ENCODE data around the gene MRPL50.

The MRPL50 gene

DNA sequence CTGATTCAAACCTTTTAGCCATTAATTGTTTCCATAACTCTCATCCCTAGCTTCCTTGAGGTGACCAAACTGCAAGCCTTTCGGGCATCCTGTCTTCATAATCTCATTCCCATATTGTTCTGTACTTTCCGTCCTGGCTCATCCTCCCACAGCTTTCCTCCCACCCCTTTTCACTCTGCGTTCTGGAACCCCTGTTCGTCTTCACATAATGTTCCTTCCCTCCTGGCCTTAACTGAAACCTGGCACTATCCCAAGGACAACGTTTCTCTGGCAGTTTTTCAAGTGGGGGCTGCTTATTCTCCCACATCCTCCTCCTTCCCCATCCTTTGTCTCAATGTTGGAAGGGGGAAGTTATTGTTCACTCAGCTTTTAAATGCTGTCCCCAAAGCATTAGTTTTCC is 1.7 kb upstream of the MRPL50 start:
- no CpG with 5 or more reads among the region's 5 CpGs for WGBS, 2 donors (ENCODE audit: extremely low coverage in 2 of 2, insufficient read length in 2 of 2, insufficient replicate concordance in 1 of 2)
- Histone ChIP-seq H3K9ac (ENCODE audit: low read depth, low read length, poor library complexity) (peak overlapping the region; percentile 78), H2AFZ (ENCODE audit: low read length) (no peak overlapping the region), H3K4me2 (ENCODE audit: insufficient read depth, low read length, poor library complexity, severe bottlenecking) (no peak overlapping the region), H3K23ac (ENCODE audit: low read depth, low read length, poor library complexity) (no peak overlapping the region), H3K4me3 (ENCODE audit: low read length in 2 of 2) (peak overlapping the region in 1 of 2 donors; percentile 79), H4K91ac (ENCODE audit: low read depth, low read length, poor library complexity) (no peak overlapping the region), H2BK12ac (ENCODE audit: low read length) (no peak overlapping the region), H3K4ac (ENCODE audit: low read length) (no peak overlapping the region), H3K14ac (ENCODE audit: low read length) (no peak overlapping the region), H2BK5ac (ENCODE audit: low read length) (no peak overlapping the region), H4K8ac (ENCODE audit: low read depth, low read length) (no peak overlapping the region), H3K27ac (replicated peaks; ENCODE audit: low read length) (no peak overlapping the region), H3K27me3 (ENCODE audit: control insufficient read depth in 3 of 3, insufficient read depth in 3 of 3, low read depth in 1 of 3, low read length in 3 of 3) (no peaks in the 10 kb centered on the region), H2BK15ac (ENCODE audit: low read length) (no peak overlapping the region), H3K9me3 (replicated peaks in 1 of 2; ENCODE audit: control insufficient read depth in 2 of 2, insufficient read depth in 1 of 2, low read depth in 1 of 2, low read length in 2 of 2) (peaks cover 9 to 63% of the 10 kb centered on the region in 2 donors), H3K4me1 (ENCODE audit: control insufficient read depth in 2 of 2, insufficient read depth in 1 of 2, low read depth in 1 of 2, low read length in 2 of 2) (peaks cover 3 to 4% of the 10 kb centered on the region in 2 donors), H2BK120ac (ENCODE audit: low read depth, low read length) (no peak overlapping the region), H3K18ac (ENCODE audit: low read length) (no peak overlapping the region), H3K79me1 (ENCODE audit: low read depth, low read length) (peaks cover 10% of the 10 kb centered on the region), H3K36me3 (replicated peaks in 1 of 2; ENCODE audit: control insufficient read depth in 2 of 2, insufficient read depth in 2 of 2, low read length in 2 of 2) (peaks cover 18 to 73% of the 10 kb centered on the region in 2 donors), H2AK5ac (ENCODE audit: low read depth, low read length) (no peak overlapping the region)
- no peak for DNase-seq (ENCODE audit: low spot score)

DNA sequence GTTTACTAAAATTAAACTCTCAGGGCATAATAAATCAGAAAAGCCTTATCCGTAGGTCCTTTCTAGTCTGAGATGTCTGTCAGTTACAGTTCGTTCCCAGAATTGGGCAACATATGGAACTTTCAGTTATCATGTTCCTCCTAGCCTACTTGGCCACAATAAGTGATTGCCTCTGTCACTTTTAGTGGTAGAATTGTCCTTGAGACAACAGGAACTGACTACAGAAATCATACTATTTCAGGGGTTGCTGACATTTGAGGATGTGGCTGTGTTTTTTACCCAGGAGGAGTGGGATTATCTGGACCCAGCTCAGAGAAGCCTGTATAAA is 1.2 kb upstream of the MRPL50 start:
- Histone ChIP-seq H2BK15ac (ENCODE audit: low read length) (no peak overlapping the region), H3K9me3 (replicated peaks in 1 of 2; ENCODE audit: control insufficient read depth in 2 of 2, insufficient read depth in 1 of 2, low read depth in 1 of 2, low read length in 2 of 2) (peaks cover 9 to 63% of the 10 kb centered on the region in 2 donors), H3K4me3 (ENCODE audit: low read length in 2 of 2) (peak overlapping the region; percentile 79 to 92), H3K79me1 (ENCODE audit: low read depth, low read length) (peaks cover 10% of the 10 kb centered on the region), H4K8ac (ENCODE audit: low read depth, low read length) (no peak overlapping the region), H2BK12ac (ENCODE audit: low read length) (no peak overlapping the region), H2AK5ac (ENCODE audit: low read depth, low read length) (no peak overlapping the region), H3K4ac (ENCODE audit: low read length) (no peak overlapping the region), H3K27ac (replicated peaks; ENCODE audit: low read length) (no peak overlapping the region), H3K9ac (ENCODE audit: low read depth, low read length, poor library complexity) (no peak overlapping the region), H4K91ac (ENCODE audit: low read depth, low read length, poor library complexity) (no peak overlapping the region), H2BK5ac (ENCODE audit: low read length) (no peak overlapping the region), H2AFZ (ENCODE audit: low read length) (no peak overlapping the region), H3K14ac (ENCODE audit: low read length) (no peak overlapping the region), H3K18ac (ENCODE audit: low read length) (no peak overlapping the region), H3K23ac (ENCODE audit: low read depth, low read length, poor library complexity) (no peak overlapping the region), H3K4me2 (ENCODE audit: insufficient read depth, low read length, poor library complexity, severe bottlenecking) (peak overlapping the region; percentile 83), H3K27me3 (ENCODE audit: control insufficient read depth in 3 of 3, insufficient read depth in 3 of 3, low read depth in 1 of 3, low read length in 3 of 3) (no peaks in the 10 kb centered on the region), H2BK120ac (ENCODE audit: low read depth, low read length) (no peak overlapping the region), H3K36me3 (replicated peaks in 1 of 2; ENCODE audit: control insufficient read depth in 2 of 2, insufficient read depth in 2 of 2, low read length in 2 of 2) (peaks cover 18 to 73% of the 10 kb centered on the region in 2 donors), H3K4me1 (ENCODE audit: control insufficient read depth in 2 of 2, insufficient read depth in 1 of 2, low read depth in 1 of 2, low read length in 2 of 2) (peaks cover 3 to 4% of the 10 kb centered on the region in 2 donors)
- WGBS, 2 donors (ENCODE audit: extremely low coverage in 2 of 2, insufficient read length in 2 of 2, insufficient replicate concordance in 1 of 2) = no CpG with 5 or more reads among the region's 2 CpGs
- DNase-seq (ENCODE audit: low spot score) = no peak

DNA sequence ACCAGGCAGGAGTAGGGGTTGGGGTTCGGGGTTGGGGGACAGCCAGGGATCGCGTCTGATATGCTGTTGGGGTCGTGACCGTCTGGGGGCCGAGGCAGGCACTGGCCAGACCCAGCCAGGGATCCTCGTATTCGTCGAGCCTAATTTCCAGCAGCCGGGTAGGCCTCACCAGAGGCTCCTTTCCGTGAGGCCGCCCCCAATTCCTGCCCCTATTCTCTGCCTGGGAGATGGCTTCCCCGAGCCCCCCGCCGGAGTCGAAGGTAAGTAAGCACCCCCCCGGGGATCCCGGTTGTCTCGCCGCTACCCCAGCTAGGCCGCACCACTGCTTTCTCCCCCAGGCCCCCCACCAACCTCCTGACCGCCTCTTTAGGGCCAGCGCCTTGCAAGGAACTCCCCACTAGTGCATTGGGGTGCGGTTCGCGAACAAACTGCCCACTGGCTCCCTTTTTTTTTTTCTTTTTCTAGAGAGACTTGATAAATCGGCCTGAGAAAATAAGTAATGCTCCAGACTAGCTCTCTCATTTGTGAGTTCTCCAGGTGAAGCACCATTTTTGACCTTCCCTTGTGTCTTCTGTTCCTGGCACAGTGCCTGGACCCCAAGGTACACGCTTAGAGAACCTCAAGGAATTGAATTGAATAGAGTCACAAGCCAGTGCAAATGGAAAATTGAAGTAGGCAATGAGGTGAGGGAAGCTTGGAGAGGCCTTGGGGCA is 668 bp upstream of the MRPL50 start:
- WGBS, 2 donors (ENCODE audit: extremely low coverage in 2 of 2, insufficient read length in 2 of 2, insufficient replicate concordance in 1 of 2) = no CpG with 5 or more reads among the region's 28 CpGs
- Histone ChIP-seq H2BK120ac (ENCODE audit: low read depth, low read length) (no peak overlapping the region), H3K9me3 (replicated peaks in 1 of 2; ENCODE audit: control insufficient read depth in 2 of 2, insufficient read depth in 1 of 2, low read depth in 1 of 2, low read length in 2 of 2) (peaks cover 13 to 63% of the 10 kb centered on the region in 2 donors), H3K23ac (ENCODE audit: low read depth, low read length, poor library complexity) (peak overlapping the region; percentile 65), H3K79me1 (ENCODE audit: low read depth, low read length) (peaks cover 10% of the 10 kb centered on the region), H4K8ac (ENCODE audit: low read depth, low read length) (no peak overlapping the region), H3K9ac (ENCODE audit: low read depth, low read length, poor library complexity) (peak overlapping the region; percentile 92), H4K91ac (ENCODE audit: low read depth, low read length, poor library complexity) (peak overlapping the region; percentile 72), H3K36me3 (replicated peaks in 1 of 2; ENCODE audit: control insufficient read depth in 2 of 2, insufficient read depth in 2 of 2, low read length in 2 of 2) (peaks cover 21 to 73% of the 10 kb centered on the region in 2 donors), H2BK12ac (ENCODE audit: low read length) (no peak overlapping the region), H2BK5ac (ENCODE audit: low read length) (no peak overlapping the region), H3K4me1 (ENCODE audit: control insufficient read depth in 2 of 2, insufficient read depth in 1 of 2, low read depth in 1 of 2, low read length in 2 of 2) (peaks cover 3 to 4% of the 10 kb centered on the region in 2 donors), H2BK15ac (ENCODE audit: low read length) (no peak overlapping the region), H2AK5ac (ENCODE audit: low read depth, low read length) (no peak overlapping the region), H3K4ac (ENCODE audit: low read length) (no peak overlapping the region), H3K4me3 (ENCODE audit: low read length in 2 of 2) (peak overlapping the region; percentile 79 to 92), H3K14ac (ENCODE audit: low read length) (no peak overlapping the region), H2AFZ (ENCODE audit: low read length) (peak overlapping the region; percentile 93), H3K27me3 (ENCODE audit: control insufficient read depth in 3 of 3, insufficient read depth in 3 of 3, low read depth in 1 of 3, low read length in 3 of 3) (no peaks in the 10 kb centered on the region), H3K27ac (replicated peaks; ENCODE audit: low read length) (no peak overlapping the region), H3K4me2 (ENCODE audit: insufficient read depth, low read length, poor library complexity, severe bottlenecking) (peak overlapping the region; percentile 83), H3K18ac (ENCODE audit: low read length) (peak overlapping the region; percentile 95)
- no peak for DNase-seq (ENCODE audit: low spot score)

DNA sequence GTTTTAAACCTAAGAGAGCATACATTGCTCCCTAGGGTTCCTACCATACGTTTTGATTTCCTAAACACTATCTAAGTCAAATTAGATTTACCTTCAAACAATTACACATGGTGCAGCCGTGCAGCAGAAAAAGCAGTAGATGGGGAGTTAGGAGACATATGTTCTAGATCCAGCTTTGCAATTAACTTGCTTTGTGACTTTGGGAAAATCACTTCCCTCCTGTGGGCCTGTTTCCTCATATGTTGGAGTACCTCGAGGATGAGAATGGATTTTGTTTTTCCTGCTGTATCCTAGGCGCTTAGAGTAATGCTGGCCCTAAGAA is 711 bp downstream of the MRPL50 start:
- Histone ChIP-seq H3K4ac (ENCODE audit: low read length) (no peak overlapping the region), H3K9ac (ENCODE audit: low read depth, low read length, poor library complexity) (peak overlapping the region; percentile 12), H3K9me3 (replicated peaks in 1 of 2; ENCODE audit: control insufficient read depth in 2 of 2, insufficient read depth in 1 of 2, low read depth in 1 of 2, low read length in 2 of 2) (peaks cover 6 to 61% of the 10 kb centered on the region in 2 donors), H3K79me1 (ENCODE audit: low read depth, low read length) (peaks cover 7% of the 10 kb centered on the region), H2AK5ac (ENCODE audit: low read depth, low read length) (no peak overlapping the region), H3K18ac (ENCODE audit: low read length) (no peak overlapping the region), H2BK15ac (ENCODE audit: low read length) (no peak overlapping the region), H4K91ac (ENCODE audit: low read depth, low read length, poor library complexity) (no peak overlapping the region), H2BK12ac (ENCODE audit: low read length) (no peak overlapping the region), H2BK120ac (ENCODE audit: low read depth, low read length) (no peak overlapping the region), H3K4me2 (ENCODE audit: insufficient read depth, low read length, poor library complexity, severe bottlenecking) (peak overlapping the region; percentile 81), H3K23ac (ENCODE audit: low read depth, low read length, poor library complexity) (no peak overlapping the region), H3K14ac (ENCODE audit: low read length) (no peak overlapping the region), H3K36me3 (replicated peaks in 1 of 2; ENCODE audit: control insufficient read depth in 2 of 2, insufficient read depth in 2 of 2, low read length in 2 of 2) (peaks cover 12 to 63% of the 10 kb centered on the region in 2 donors), H4K8ac (ENCODE audit: low read depth, low read length) (no peak overlapping the region), H2AFZ (ENCODE audit: low read length) (peak overlapping the region; percentile 81), H3K27me3 (ENCODE audit: control insufficient read depth in 3 of 3, insufficient read depth in 3 of 3, low read depth in 1 of 3, low read length in 3 of 3) (no peaks in the 10 kb centered on the region), H3K4me1 (ENCODE audit: control insufficient read depth in 2 of 2, insufficient read depth in 1 of 2, low read depth in 1 of 2, low read length in 2 of 2) (peaks cover 3 to 4% of the 10 kb centered on the region in 2 donors), H3K4me3 (ENCODE audit: low read length in 2 of 2) (peak overlapping the region; percentile 79 to 91), H2BK5ac (ENCODE audit: low read length) (no peak overlapping the region), H3K27ac (replicated peaks; ENCODE audit: low read length) (no peak overlapping the region)
- WGBS, 2 donors (ENCODE audit: extremely low coverage in 2 of 2, insufficient read length in 2 of 2, insufficient replicate concordance in 1 of 2) = no CpG with 5 or more reads among the region's 4 CpGs
- no peak for DNase-seq (ENCODE audit: low spot score)

All from neuronal stem cell (in vitro differentiated cells).